Measurements from ENCODE around the gene APBA1. TPM values are rescaled to one million over a fixed set of nuclear protein-coding genes. Genes with fewer than 3 reads are reported as not detected.
A peak's percentile ranks its signal among the peaks of the same experiment; 100 is the strongest.

APBA1 gene
- total RNA-seq, 1 experiment from 2014 or later, result 1.8 TPM

DNA sequence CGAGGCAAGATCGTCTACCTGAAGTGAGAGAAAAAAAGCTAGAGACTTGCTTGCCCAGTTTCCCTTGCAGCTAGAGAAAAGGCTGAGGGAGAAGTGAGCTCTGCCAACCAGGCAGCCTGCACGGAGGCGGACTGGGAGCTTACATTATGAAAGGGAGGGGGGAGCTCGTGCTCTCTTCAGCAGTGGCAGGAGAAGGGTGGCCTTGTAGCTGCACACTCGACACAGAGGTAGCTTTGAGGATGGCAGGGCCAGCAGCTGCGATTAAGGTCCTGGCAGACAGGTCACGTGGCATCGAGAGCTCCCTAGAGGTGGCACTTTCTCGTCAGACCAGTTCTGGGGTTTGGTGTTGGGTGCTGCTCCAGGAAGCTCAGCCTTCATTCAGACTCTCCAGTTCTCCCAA is 26.7 kb downstream of the APBA1 start:
- Histone ChIP-seq H3K27me3 (ENCODE audit: insufficient read depth, low read length) (no peaks in the 10 kb centered on the region), H3K23me2 (ENCODE audit: insufficient read length, low read depth, low read length, poor library complexity, severe bottlenecking) (no peaks in the 10 kb centered on the region), H2BK5ac (ENCODE audit: insufficient read length, low read length) (no peak overlapping the region), H3K79me2 (ENCODE audit: insufficient read depth, low read length) (no peaks in the 10 kb centered on the region), H2BK12ac (ENCODE audit: insufficient read length, low read depth, low read length) (no peak overlapping the region), H3K79me1 (ENCODE audit: insufficient read depth, low read depth, low read length, poor library complexity, severe bottlenecking) (no peaks in the 10 kb centered on the region), H2AK5ac (ENCODE audit: insufficient read length, low read length) (no peak overlapping the region), H3K4me1 (ENCODE audit: insufficient read depth, low read length) (no peaks in the 10 kb centered on the region), H2BK15ac (ENCODE audit: low read depth, low read length) (no peak overlapping the region), H3K23ac (ENCODE audit: insufficient read length, low read depth, low read length) (no peak overlapping the region), H3K9ac (ENCODE audit: extremely low read depth, insufficient read length, low read length) (no peak overlapping the region), H3K18ac (ENCODE audit: insufficient read length, low read depth, low read length) (no peak overlapping the region), H3K4me2 (ENCODE audit: insufficient read depth, insufficient read length, low read length) (no peak overlapping the region), H2BK120ac (ENCODE audit: low read depth, low read length, poor library complexity, severe bottlenecking) (no peak overlapping the region), H3K9me3 (ENCODE audit: control insufficient read depth, low read depth, low read length) (no peaks in the 10 kb centered on the region), H3K14ac (ENCODE audit: insufficient read depth, low read length) (no peak overlapping the region), H4K5ac (ENCODE audit: insufficient read length, low read depth, low read length) (no peak overlapping the region), H2AFZ (ENCODE audit: low read length) (no peak overlapping the region), H4K8ac (replicated peaks; ENCODE audit: insufficient read length, low read depth, low read length) (no peak overlapping the region), H3K4ac (ENCODE audit: low read depth, low read length) (no peak overlapping the region), H4K91ac (ENCODE audit: insufficient read length, low read depth, low read length) (no peak overlapping the region), H2BK20ac (ENCODE audit: low read depth, low read length, poor library complexity, severe bottlenecking) (no peak overlapping the region), H4K20me1 (ENCODE audit: control insufficient read depth, insufficient read depth, insufficient read length) (no peaks in the 10 kb centered on the region), H3K27ac (ENCODE audit: insufficient read length, low read depth, low read length) (no peak overlapping the region), H3T11ph (ENCODE audit: low read length) (no peak overlapping the region), H3K56ac (ENCODE audit: insufficient read length, low read depth, low read length) (no peak overlapping the region)
- Mint-ChIP-seq H3K4me3 (no peak overlapping the region), H3K4me1 (peaks cover 2 to 13% of the 10 kb centered on the region in 2 experiments; a peak in 2 of 4 replicates), H3K9me3 (peaks cover 0 to 3% of the 10 kb centered on the region in 2 experiments; a peak in 1 of 5 replicates), H3K27ac (no peak overlapping the region), H3K36me3 (ENCODE audit: insufficient read depth in 1 of 3, low read depth in 3 of 3) (no peaks in the 10 kb centered on the region), H3K27me3 (ENCODE audit: low read depth) (no peaks in the 10 kb centered on the region)
- TF ChIP-seq, protein P1, sequence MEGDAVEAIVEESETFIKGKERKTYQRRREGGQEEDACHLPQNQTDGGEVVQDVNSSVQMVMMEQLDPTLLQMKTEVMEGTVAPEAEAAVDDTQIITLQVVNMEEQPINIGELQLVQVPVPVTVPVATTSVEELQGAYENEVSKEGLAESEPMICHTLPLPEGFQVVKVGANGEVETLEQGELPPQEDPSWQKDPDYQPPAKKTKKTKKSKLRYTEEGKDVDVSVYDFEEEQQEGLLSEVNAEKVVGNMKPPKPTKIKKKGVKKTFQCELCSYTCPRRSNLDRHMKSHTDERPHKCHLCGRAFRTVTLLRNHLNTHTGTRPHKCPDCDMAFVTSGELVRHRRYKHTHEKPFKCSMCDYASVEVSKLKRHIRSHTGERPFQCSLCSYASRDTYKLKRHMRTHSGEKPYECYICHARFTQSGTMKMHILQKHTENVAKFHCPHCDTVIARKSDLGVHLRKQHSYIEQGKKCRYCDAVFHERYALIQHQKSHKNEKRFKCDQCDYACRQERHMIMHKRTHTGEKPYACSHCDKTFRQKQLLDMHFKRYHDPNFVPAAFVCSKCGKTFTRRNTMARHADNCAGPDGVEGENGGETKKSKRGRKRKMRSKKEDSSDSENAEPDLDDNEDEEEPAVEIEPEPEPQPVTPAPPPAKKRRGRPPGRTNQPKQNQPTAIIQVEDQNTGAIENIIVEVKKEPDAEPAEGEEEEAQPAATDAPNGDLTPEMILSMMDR (conservative IDR thresholded peaks at IDR 0.05), result no peak
- WGBS (ENCODE audit: extremely low coverage, insufficient read length, low lambda C conversion rate), result no CpG with 5 or more reads among the region's 10 CpGs
- peak; percentile 49 for DNase-seq

Measured in H9 (cell line).